ENCODE measurements around the gene NT5C.
A peak's percentile ranks its signal among the peaks of the same experiment; 100 is the strongest.
"Not testable (repeated sequence)": the region's sequence is repeated elsewhere in the genome, so short reads cannot be mapped to it uniquely, and the experiment has no call there.

Gene NT5C

DNA sequence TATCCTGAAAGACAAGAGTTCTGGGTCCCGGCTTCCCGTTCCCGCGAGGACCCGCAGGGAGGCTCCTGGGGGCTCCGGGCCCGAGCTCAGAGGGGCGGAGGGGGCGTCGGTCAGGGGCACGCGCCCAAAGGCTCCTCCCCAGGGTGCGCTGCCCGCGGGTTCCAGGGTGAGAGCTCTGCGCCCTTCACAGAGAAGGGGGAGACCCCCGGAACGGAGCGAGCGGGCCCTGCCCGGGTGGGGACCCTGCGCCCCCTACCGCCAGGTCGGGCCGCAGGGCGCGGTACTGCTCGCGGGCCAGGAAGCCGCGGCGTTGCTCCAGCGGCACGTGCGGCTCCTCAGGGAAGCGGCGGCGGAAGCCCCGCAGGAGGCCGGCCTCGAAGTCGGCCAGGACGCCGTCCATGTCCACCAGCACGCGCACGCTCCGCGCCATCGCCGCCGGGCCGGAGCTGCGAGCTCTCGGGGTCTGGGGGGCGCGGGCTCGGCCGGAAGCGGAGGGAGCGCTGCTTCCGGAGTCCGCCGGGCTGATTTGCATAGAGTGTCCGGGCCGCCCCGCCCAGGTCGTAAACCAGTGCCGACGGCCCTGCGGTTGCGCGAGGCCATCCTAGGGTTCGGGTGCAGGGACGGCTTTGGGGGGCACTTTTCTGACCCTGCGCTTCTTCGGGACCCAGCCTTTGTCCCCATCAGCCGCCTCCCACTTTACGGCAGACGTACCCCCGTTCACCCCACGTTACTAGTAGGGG is at the start of gene NT5C:
TSS of gene NT5C (minus strand) at position 465 of the 740 bp plus-strand sequence. CDS start at position 430, 35 bp downstream.
- H3K36me3 ChIP-seq (ENCODE audit: control insufficient read depth in 1 of 2, insufficient read depth in 2 of 2, low read length in 2 of 2), result peaks cover 3 to 32% of the 10 kb centered on the region in 2 donors
- H3K9ac ChIP-seq (ENCODE audit: low read depth in 1 of 2, low read length in 2 of 2), result peak within 1 kb of the TSS; percentile 79 to 82
- peaks cover 10 to 13% of the 10 kb centered on the region in 2 donors for H3K4me1 ChIP-seq (ENCODE audit: control insufficient read depth in 1 of 2, insufficient read depth in 2 of 2, low read length in 2 of 2)
- no peaks in the 10 kb centered on the region for H3K9me3 ChIP-seq (ENCODE audit: control insufficient read depth in 1 of 2, low read length in 2 of 2)
- H3K27me3 ChIP-seq (ENCODE audit: control insufficient read depth in 1 of 2, insufficient read depth in 2 of 2, low read length in 2 of 2), result no peaks in the 10 kb centered on the region
- peak within 1 kb of the TSS; percentile 77 to 79 for H3K4me3 ChIP-seq (ENCODE audit: low read depth in 1 of 2, low read length in 2 of 2)
- H3K27ac ChIP-seq (ENCODE audit: low read depth, low read length), result peak within 1 kb of the TSS; percentile 70

DNA sequence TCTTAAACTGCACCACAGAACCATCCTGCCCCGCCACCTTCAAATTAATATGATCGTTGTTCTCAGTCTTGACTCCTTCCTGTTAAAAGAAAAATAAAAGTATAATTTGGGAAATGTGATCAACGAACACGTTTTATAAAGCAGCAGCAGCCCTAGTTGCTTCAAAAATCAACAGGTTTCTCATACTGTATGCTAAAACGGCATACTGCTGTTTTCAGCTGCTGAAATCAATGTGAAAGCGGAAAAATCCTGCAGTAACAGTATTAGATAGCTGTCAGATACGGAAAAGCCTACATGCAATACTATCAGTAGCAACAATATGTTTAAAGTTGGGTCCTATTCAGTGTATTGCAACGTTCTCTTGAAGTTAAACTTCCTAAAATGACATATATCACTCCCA is 49.6 kb upstream of the NT5C start:
- Histone ChIP-seq H3K27ac (ENCODE audit: low read depth, low read length) (no peak overlapping the region), H3K4me1 (ENCODE audit: control insufficient read depth in 1 of 2, insufficient read depth in 2 of 2, low read length in 2 of 2) (peaks cover 3 to 17% of the 10 kb centered on the region in 2 donors), H3K9me3 (ENCODE audit: control insufficient read depth in 1 of 2, low read length in 2 of 2) (no peaks in the 10 kb centered on the region), H3K9ac (ENCODE audit: low read depth in 1 of 2, low read length in 2 of 2) (peak overlapping the region; percentile 78 to 87), H3K36me3 (ENCODE audit: control insufficient read depth in 1 of 2, insufficient read depth in 2 of 2, low read length in 2 of 2) (peaks cover 9 to 37% of the 10 kb centered on the region in 2 donors), H3K27me3 (ENCODE audit: control insufficient read depth in 1 of 2, insufficient read depth in 2 of 2, low read length in 2 of 2) (no peaks in the 10 kb centered on the region), H3K4me3 (ENCODE audit: low read depth in 1 of 2, low read length in 2 of 2) (peak overlapping the region; percentile 79 to 92)

DNA sequence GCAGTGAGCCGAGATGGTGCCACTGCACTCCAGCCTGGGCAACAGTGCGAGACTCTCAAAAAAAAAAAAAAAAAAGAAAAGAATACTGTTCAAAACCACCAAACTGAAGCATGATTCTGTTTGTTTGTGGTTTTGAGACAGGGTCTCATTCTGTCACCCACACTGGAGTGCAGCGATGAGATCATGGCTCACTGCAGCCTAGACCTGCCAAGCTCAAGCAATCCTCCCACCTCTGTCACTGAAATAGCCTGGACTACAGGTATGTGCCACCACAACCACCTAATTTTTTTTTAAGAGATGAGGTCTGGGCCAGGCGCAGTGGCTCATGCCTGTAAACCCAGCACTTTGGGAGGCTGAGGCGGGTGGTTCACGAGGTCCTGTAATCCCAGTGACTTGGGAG is 46.9 kb upstream of the NT5C start:
- H3K9me3 ChIP-seq (ENCODE audit: control insufficient read depth in 1 of 2, low read length in 2 of 2), result no peaks in the 10 kb centered on the region
- H3K4me1 ChIP-seq (ENCODE audit: control insufficient read depth in 1 of 2, insufficient read depth in 2 of 2, low read length in 2 of 2), result peaks cover 3 to 17% of the 10 kb centered on the region in 2 donors
- no peak overlapping the region for H3K4me3 ChIP-seq (ENCODE audit: low read depth in 1 of 2, low read length in 2 of 2)
- H3K9ac ChIP-seq (ENCODE audit: low read depth in 1 of 2, low read length in 2 of 2), result no peak overlapping the region
- H3K27me3 ChIP-seq (ENCODE audit: control insufficient read depth in 1 of 2, insufficient read depth in 2 of 2, low read length in 2 of 2), result no peaks in the 10 kb centered on the region
- H3K27ac ChIP-seq (ENCODE audit: low read depth, low read length), result no peak overlapping the region
- peaks cover 17 to 64% of the 10 kb centered on the region in 2 donors for H3K36me3 ChIP-seq (ENCODE audit: control insufficient read depth in 1 of 2, insufficient read depth in 2 of 2, low read length in 2 of 2)

DNA sequence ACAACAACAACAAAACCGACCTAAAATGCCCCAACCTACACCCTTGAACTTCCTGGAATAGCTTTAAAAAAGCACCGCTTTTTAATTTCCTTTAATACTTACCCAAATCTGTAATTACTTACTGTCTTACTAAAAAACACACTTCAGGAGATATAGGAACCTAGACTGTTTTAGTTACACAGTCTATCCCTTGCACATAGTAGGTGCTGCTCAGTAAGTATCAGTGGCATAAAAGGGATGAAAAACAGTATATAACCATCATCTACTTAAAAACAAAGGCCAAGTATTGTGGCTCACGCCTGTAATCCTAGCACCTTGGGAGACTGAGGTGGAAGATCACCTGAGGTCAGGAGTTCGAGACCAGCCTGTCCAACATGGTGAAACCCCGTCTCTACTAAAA is 45.1 kb upstream of the NT5C start:
- H3K4me3 ChIP-seq (ENCODE audit: low read depth in 1 of 2, low read length in 2 of 2), result no peak overlapping the region
- peaks cover 3 to 17% of the 10 kb centered on the region in 2 donors for H3K4me1 ChIP-seq (ENCODE audit: control insufficient read depth in 1 of 2, insufficient read depth in 2 of 2, low read length in 2 of 2)
- H3K9ac ChIP-seq (ENCODE audit: low read depth in 1 of 2, low read length in 2 of 2), result no peak overlapping the region
- H3K36me3 ChIP-seq (ENCODE audit: control insufficient read depth in 1 of 2, insufficient read depth in 2 of 2, low read length in 2 of 2), result peaks cover 22 to 77% of the 10 kb centered on the region in 2 donors
- no peaks in the 10 kb centered on the region for H3K9me3 ChIP-seq (ENCODE audit: control insufficient read depth in 1 of 2, low read length in 2 of 2)
- no peaks in the 10 kb centered on the region for H3K27me3 ChIP-seq (ENCODE audit: control insufficient read depth in 1 of 2, insufficient read depth in 2 of 2, low read length in 2 of 2)
- H3K27ac ChIP-seq (ENCODE audit: low read depth, low read length), result no peak overlapping the region

DNA sequence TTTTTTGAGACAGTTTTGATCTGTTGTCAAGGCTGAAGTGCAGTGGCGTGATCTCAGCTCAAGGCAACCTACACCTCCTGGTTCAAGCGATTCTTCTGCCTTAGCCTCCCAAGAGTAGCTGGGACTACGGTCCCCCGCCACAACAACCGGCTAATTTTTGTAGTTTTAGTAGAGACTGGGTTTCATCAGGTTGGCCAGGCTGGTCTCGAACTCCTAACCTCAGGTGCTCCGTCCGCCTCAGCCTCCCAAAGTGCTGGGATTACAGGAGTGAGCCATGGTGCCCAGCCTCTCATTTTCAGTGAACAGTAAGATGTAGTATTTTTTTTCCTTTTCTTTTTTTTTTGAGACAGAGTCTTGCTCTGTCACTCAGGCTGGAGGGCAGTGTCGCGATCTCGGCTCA is 43.5 kb upstream of the NT5C start:
- Histone ChIP-seq H3K4me3 (ENCODE audit: low read depth in 1 of 2, low read length in 2 of 2) (no peak overlapping the region), H3K27ac (ENCODE audit: low read depth, low read length) (no peak overlapping the region), H3K4me1 (ENCODE audit: control insufficient read depth in 1 of 2, insufficient read depth in 2 of 2, low read length in 2 of 2) (peaks cover 0 to 5% of the 10 kb centered on the region in 2 donors), H3K9me3 (ENCODE audit: control insufficient read depth in 1 of 2, low read length in 2 of 2) (no peaks in the 10 kb centered on the region), H3K36me3 (ENCODE audit: control insufficient read depth in 1 of 2, insufficient read depth in 2 of 2, low read length in 2 of 2) (peaks cover 22 to 79% of the 10 kb centered on the region in 2 donors), H3K9ac (ENCODE audit: low read depth in 1 of 2, low read length in 2 of 2) (no peak overlapping the region), H3K27me3 (ENCODE audit: control insufficient read depth in 1 of 2, insufficient read depth in 2 of 2, low read length in 2 of 2) (no peaks in the 10 kb centered on the region)

DNA sequence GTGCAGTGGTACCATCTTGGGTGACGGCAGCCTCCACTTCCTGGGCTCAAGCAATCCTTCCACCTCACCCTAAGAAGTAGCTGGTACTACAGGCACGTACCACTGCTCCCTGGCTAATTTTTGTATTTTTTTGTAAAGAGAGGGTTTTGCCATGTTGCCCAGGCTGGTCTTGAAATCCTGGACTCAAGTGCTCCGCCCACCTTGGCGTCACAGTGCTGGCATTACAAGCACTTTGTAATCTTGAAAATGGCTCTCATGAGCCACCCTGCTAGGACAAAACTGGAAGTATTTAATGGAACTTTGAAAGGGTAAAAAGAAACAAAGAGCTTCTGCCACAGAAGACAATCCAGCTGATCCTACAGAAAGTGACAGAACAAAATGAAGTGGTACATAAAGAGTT is 42.0 kb upstream of the NT5C start:
- H3K4me3 ChIP-seq (ENCODE audit: low read depth in 1 of 2, low read length in 2 of 2), result no peak overlapping the region
- peaks cover 17 to 72% of the 10 kb centered on the region in 2 donors for H3K36me3 ChIP-seq (ENCODE audit: control insufficient read depth in 1 of 2, insufficient read depth in 2 of 2, low read length in 2 of 2)
- H3K9me3 ChIP-seq (ENCODE audit: control insufficient read depth in 1 of 2, low read length in 2 of 2), result no peaks in the 10 kb centered on the region
- no peak overlapping the region for H3K9ac ChIP-seq (ENCODE audit: low read depth in 1 of 2, low read length in 2 of 2)
- H3K4me1 ChIP-seq (ENCODE audit: control insufficient read depth in 1 of 2, insufficient read depth in 2 of 2, low read length in 2 of 2), result no peaks in the 10 kb centered on the region
- H3K27me3 ChIP-seq (ENCODE audit: control insufficient read depth in 1 of 2, insufficient read depth in 2 of 2, low read length in 2 of 2), result no peaks in the 10 kb centered on the region
- peak overlapping the region; percentile 20 for H3K27ac ChIP-seq (ENCODE audit: low read depth, low read length)

DNA sequence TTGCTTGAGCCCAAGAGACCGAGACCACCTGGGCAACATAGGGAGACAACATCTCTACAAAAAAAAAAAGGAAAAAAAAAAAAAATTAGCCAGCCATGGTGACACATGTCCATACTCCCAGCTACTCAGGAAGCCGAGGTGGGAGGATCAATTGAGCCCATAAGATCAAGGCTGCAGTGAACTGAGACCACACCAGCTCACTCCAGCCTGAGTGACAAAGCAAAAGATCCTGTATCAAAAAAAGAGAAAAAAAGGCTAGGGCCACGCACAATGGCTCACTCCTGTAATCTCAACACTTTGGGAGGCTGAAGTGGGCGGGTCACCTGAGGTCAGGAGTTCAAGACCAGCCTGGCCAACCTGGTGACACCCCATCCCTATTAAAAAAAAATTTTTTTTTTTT is 37.5 kb upstream of the NT5C start:
- Histone ChIP-seq H3K27ac (ENCODE audit: low read depth, low read length) (no peak overlapping the region), H3K4me1 (ENCODE audit: control insufficient read depth in 1 of 2, insufficient read depth in 2 of 2, low read length in 2 of 2) (no peaks in the 10 kb centered on the region), H3K4me3 (ENCODE audit: low read depth in 1 of 2, low read length in 2 of 2) (no peak overlapping the region), H3K9me3 (ENCODE audit: control insufficient read depth in 1 of 2, low read length in 2 of 2) (no peaks in the 10 kb centered on the region), H3K36me3 (ENCODE audit: control insufficient read depth in 1 of 2, insufficient read depth in 2 of 2, low read length in 2 of 2) (peaks cover 10 to 46% of the 10 kb centered on the region in 2 donors), H3K27me3 (ENCODE audit: control insufficient read depth in 1 of 2, insufficient read depth in 2 of 2, low read length in 2 of 2) (no peaks in the 10 kb centered on the region), H3K9ac (ENCODE audit: low read depth in 1 of 2, low read length in 2 of 2) (no peak overlapping the region)

DNA sequence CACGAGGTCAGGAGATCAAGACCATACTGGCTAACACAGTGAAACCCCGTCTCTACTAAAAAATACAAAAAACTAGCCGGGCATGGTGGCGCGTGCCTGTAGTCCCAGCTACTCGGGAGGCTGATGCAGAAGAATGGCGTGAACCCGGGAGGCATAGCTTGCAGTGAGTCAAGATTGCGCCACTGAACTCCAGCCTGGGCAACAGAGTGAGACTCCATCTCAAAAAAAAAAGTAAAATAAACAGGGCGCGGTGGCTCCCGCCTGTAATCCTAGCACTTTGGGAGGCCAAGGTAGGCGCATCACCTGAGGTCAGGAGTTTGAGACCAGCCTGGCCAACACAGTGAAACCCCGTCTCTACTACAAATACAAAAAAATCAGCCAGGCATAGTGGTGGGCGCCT is 33.1 kb upstream of the NT5C start:
- not testable (repeated sequence) for H3K4me1 ChIP-seq (ENCODE audit: control insufficient read depth in 1 of 2, insufficient read depth in 2 of 2, low read length in 2 of 2); H3K27me3 ChIP-seq (ENCODE audit: control insufficient read depth in 1 of 2, insufficient read depth in 2 of 2, low read length in 2 of 2); H3K9me3 ChIP-seq (ENCODE audit: control insufficient read depth in 1 of 2, low read length in 2 of 2); H3K9ac ChIP-seq (ENCODE audit: low read depth in 1 of 2, low read length in 2 of 2); H3K27ac ChIP-seq (ENCODE audit: low read depth, low read length); H3K4me3 ChIP-seq (ENCODE audit: low read depth in 1 of 2, low read length in 2 of 2)
- peaks cover 0 to 23% of the 10 kb centered on the region in 2 donors for H3K36me3 ChIP-seq (ENCODE audit: control insufficient read depth in 1 of 2, insufficient read depth in 2 of 2, low read length in 2 of 2)

DNA sequence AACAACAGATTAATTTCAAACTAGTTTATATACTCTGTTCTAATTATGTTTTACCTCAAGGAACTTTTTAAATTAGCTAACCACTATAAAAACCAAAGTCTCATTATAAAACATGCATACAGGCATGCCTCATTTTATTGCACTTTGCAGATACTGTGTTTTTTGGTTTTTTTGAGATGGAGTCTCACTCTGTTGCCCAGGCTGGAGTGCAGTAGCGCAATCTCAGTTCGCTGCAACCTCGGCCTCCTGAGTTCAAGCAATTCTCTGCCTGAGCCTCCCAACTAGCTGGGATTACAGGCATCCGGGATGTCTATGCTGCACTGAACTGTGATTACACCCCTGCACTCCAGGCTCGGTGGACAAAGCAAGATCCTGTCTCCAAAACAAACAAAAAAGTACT is 31.5 kb upstream of the NT5C start:
- Histone ChIP-seq H3K9ac (ENCODE audit: low read depth in 1 of 2, low read length in 2 of 2) (no peak overlapping the region), H3K4me3 (ENCODE audit: low read depth in 1 of 2, low read length in 2 of 2) (no peak overlapping the region), H3K27me3 (ENCODE audit: control insufficient read depth in 1 of 2, insufficient read depth in 2 of 2, low read length in 2 of 2) (no peaks in the 10 kb centered on the region), H3K4me1 (ENCODE audit: control insufficient read depth in 1 of 2, insufficient read depth in 2 of 2, low read length in 2 of 2) (no peaks in the 10 kb centered on the region), H3K27ac (ENCODE audit: low read depth, low read length) (no peak overlapping the region), H3K9me3 (ENCODE audit: control insufficient read depth in 1 of 2, low read length in 2 of 2) (no peaks in the 10 kb centered on the region), H3K36me3 (ENCODE audit: control insufficient read depth in 1 of 2, insufficient read depth in 2 of 2, low read length in 2 of 2) (peaks cover 0 to 17% of the 10 kb centered on the region in 2 donors)

GRCh38 chr17:75160211-75160610 is 28.7 kb upstream of the NT5C start:
- H3K9ac ChIP-seq (ENCODE audit: low read depth in 1 of 2, low read length in 2 of 2), result no peak overlapping the region
- H3K36me3 ChIP-seq (ENCODE audit: control insufficient read depth in 1 of 2, insufficient read depth in 2 of 2, low read length in 2 of 2), result no peaks in the 10 kb centered on the region

More at GRCh38 chr17:75160211-75160610, 28.7 kb upstream of the NT5C start:
- no peak overlapping the region for H3K4me3 ChIP-seq (ENCODE audit: low read depth in 1 of 2, low read length in 2 of 2)
- no peaks in the 10 kb centered on the region for H3K9me3 ChIP-seq (ENCODE audit: control insufficient read depth in 1 of 2, low read length in 2 of 2)
- peaks cover 0 to under 1% of the 10 kb centered on the region in 2 donors for H3K4me1 ChIP-seq (ENCODE audit: control insufficient read depth in 1 of 2, insufficient read depth in 2 of 2, low read length in 2 of 2)
- H3K27me3 ChIP-seq (ENCODE audit: control insufficient read depth in 1 of 2, insufficient read depth in 2 of 2, low read length in 2 of 2), result no peaks in the 10 kb centered on the region
- H3K27ac ChIP-seq (ENCODE audit: low read depth, low read length), result no peak overlapping the region
